Measurements from ENCODE around the gene FIGLA. TPM values are rescaled to one million over a fixed set of nuclear protein-coding genes. Genes with fewer than 3 reads are reported as not detected.

Gene FIGLA
- total and polyA plus RNA-seq, 2 of the 8 experiments (the other 6 are each of a cell fraction or from before 2014, with no cell fraction given): not detected

DNA sequence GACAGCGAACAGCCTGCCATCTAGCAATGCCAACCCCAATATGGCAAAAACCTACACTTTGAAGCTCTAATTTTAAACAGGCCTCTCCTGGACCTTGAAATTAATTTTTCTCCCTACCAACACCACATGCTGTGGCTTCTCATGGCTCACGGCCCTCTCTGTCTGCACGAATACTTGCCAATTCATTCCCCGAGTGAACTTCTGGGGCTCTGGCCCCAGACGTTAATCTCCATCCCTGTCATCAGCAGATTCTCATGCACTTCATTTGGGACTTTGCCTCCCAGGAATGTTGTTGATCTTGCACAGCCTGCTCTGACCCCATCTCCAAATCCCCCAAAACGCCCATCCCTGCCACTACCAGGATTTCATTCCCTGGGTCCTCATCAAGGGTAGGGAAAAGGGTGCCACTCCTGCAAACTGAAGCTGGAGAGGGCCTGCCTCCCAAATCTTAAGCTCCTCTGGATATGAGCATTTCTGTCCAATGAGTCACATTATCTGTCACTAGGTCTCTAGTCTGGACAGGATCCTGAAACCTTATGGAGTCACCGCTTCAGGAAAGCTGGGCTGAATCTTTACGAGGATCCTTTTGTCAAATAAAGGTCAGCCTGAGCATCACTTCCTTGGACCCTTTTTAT, 10.4 kb downstream of the FIGLA start:
- no peaks in the 10 kb centered on the region; a peak in 3 of 7 replicates for H3K27me3 ChIP-seq (replicated peaks in 1 of 4; ENCODE audit: control insufficient read depth in 3 of 4, extremely low read depth in 1 of 4, insufficient read depth in 3 of 4, low read length in 3 of 4)
- no peak overlapping the region for H2BK15ac ChIP-seq (ENCODE audit: low read length)
- H3K23me2 ChIP-seq (ENCODE audit: low read depth, low read length): no peaks in the 10 kb centered on the region
- FAIRE-seq (no peak), DNase-seq (ENCODE audit: low read depth in 1 of 2, low spot score in 2 of 2) (no peak)
- 90% methylated on average over 8 of the region's 8 CpGs; no CpG with 5 or more reads in 1 of the 2 experiments for WGBS, 2 experiments (ENCODE audit: extremely low coverage in 1 of 2, insufficient coverage in 1 of 2, insufficient read length in 1 of 2, insufficient replicate concordance in 2 of 2, low coverage in 1 of 2, low lambda C conversion rate in 2 of 2, missing lambda C conversion rate in 1 of 2)
- no peak overlapping the region for H3K4me3 ChIP-seq (ENCODE audit: extremely low read depth in 1 of 4, insufficient read depth in 2 of 4, low read depth in 3 of 4, low read length in 4 of 4)
- no peak overlapping the region for H4K8ac ChIP-seq (ENCODE audit: extremely low read depth, insufficient read depth, low read length)
- no peak overlapping the region for H2BK5ac ChIP-seq (ENCODE audit: low read depth, low read length)
- no peak overlapping the region for H3K4me2 ChIP-seq (ENCODE audit: insufficient read depth in 1 of 2, low read depth in 2 of 2, low read length in 2 of 2)
- no peaks in the 10 kb centered on the region for H3K4me1 ChIP-seq (replicated peaks in 1 of 4; ENCODE audit: control insufficient read depth in 3 of 4, insufficient read depth in 4 of 4, low read length in 3 of 4)
- H4K5ac ChIP-seq (ENCODE audit: insufficient read length, low read depth, low read length): no peak overlapping the region
- no peak overlapping the region for H3K18ac ChIP-seq (ENCODE audit: extremely low read depth, low read length)
- H3K9ac ChIP-seq (replicated peaks in 1 of 4; ENCODE audit: extremely low read depth in 1 of 4, low read depth in 3 of 4, low read length in 3 of 4): no peak overlapping the region
- no peak overlapping the region for H2AK5ac ChIP-seq (ENCODE audit: low read depth, low read length)
- no peak overlapping the region for H3K56ac ChIP-seq (replicated peaks; ENCODE audit: insufficient read length, low read depth, low read length)
- no peaks in the 10 kb centered on the region for H3K79me2 ChIP-seq (ENCODE audit: control insufficient read depth in 1 of 2, insufficient read depth in 2 of 2, low read length in 2 of 2)
- no peak overlapping the region for H2BK12ac ChIP-seq (ENCODE audit: low read depth, low read length)
- H2BK20ac ChIP-seq (ENCODE audit: low read length): no peak overlapping the region
- H3K14ac ChIP-seq (ENCODE audit: insufficient read length): no peak overlapping the region
- ChIA-PET CTCF (ENCODE audit: partially characterized antibody) (interaction anchor here (0.8 to 3.4 kb wide), 7 partner anchors 9 to 94 kb away, joined by 3 to 21 read pairs (median 6); partner anchors contain the start of genes ADD2 and FIGLA), POLR2A (ENCODE audit: partially characterized antibody) (interaction anchor here (0.6 kb wide), 1 partner anchor 34 kb away, joined by 3 read pairs; no protein-coding TSS in a partner anchor)
- no peak overlapping the region for H3K4ac ChIP-seq (replicated peaks; ENCODE audit: insufficient read length, low read depth, low read length)
- no peaks in the 10 kb centered on the region for H3K79me1 ChIP-seq (ENCODE audit: low read depth, low read length)
- no peaks in the 10 kb centered on the region for H4K20me1 ChIP-seq (replicated peaks in 1 of 2; ENCODE audit: control insufficient read depth in 1 of 2, insufficient read depth in 2 of 2, low read length in 2 of 2)
- no peak overlapping the region for H3K27ac ChIP-seq (ENCODE audit: low read depth, low read length)
- H3K36me3 ChIP-seq (ENCODE audit: control insufficient read depth in 2 of 4, insufficient read depth in 4 of 4, low read length in 3 of 4): no peaks in the 10 kb centered on the region
- H2BK120ac ChIP-seq (replicated peaks; ENCODE audit: low read depth, low read length): no peak overlapping the region
- H3K9me3 ChIP-seq (ENCODE audit: insufficient read depth in 2 of 2, low read depth in 1 of 2, low read length in 1 of 2): no peaks in the 10 kb centered on the region
- no peak overlapping the region for H4K91ac ChIP-seq (replicated peaks; ENCODE audit: insufficient read length, low read length)
- H2AFZ ChIP-seq (ENCODE audit: low read length): no peak overlapping the region
- H3K23ac ChIP-seq (ENCODE audit: insufficient read length): no peak overlapping the region
